ENCODE measurements around the gene AQP12A.

DNA sequence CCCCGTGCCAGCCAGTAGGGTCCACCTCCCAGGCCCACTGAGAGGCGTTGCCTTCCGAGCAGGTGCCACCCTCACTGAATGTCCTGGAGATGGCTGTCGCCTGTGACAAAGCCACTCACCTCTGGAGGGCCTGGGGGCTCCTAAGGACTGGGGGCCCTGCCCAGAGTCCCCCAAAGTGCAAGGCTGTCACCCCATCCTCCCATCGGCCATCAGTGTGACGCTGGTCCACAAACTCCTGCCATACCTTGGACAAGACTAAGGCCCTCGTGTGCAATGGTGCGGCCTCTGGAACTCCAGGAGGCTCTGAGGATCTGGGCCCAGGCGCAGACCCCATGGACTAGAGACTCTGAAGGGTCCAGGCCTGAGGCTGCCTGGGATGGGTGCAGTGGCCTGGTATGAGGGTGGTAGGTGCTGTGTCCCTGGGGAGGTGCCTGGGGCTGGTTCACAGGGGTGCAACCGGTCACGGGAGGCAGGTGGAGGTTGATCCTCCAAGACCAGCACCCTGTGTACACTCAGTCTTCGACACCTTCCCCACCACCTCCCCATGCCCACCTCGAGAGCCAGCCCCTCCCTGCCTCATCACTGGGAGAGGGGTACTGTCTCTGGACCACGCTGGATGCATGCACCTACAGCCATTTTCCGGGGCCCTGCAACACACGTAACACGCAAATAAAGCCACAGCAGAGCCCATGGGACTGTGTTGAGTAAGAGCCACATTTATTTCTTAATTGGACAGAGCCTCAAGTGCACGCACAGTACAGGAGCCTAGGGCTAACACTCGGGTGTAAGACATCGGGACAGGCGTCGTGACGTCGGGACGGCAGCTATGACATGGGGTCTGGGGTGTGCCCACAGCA lies 21.6 kb downstream of the AQP12A start:
- TF ChIP-seq, protein P1, sequence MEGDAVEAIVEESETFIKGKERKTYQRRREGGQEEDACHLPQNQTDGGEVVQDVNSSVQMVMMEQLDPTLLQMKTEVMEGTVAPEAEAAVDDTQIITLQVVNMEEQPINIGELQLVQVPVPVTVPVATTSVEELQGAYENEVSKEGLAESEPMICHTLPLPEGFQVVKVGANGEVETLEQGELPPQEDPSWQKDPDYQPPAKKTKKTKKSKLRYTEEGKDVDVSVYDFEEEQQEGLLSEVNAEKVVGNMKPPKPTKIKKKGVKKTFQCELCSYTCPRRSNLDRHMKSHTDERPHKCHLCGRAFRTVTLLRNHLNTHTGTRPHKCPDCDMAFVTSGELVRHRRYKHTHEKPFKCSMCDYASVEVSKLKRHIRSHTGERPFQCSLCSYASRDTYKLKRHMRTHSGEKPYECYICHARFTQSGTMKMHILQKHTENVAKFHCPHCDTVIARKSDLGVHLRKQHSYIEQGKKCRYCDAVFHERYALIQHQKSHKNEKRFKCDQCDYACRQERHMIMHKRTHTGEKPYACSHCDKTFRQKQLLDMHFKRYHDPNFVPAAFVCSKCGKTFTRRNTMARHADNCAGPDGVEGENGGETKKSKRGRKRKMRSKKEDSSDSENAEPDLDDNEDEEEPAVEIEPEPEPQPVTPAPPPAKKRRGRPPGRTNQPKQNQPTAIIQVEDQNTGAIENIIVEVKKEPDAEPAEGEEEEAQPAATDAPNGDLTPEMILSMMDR (IDR thresholded peaks at IDR 0.05), result no peak
- TF ChIP-seq POLR2AphosphoS5 (IDR thresholded peaks at IDR 0.05), result no peak
